GM12872 (cell line): Measurements from ENCODE around the gene SLC44A1.

Experiments
- TF ChIP-seq, protein P1 (sequence below): IDR thresholded peaks from 3 replicates; pipeline ENCODE4 v1.5.1; 2011; ENCODE audit warnings: low read depth, mild to moderate bottlenecking, low read length, moderate library complexity; ENCODE audit not compliant: insufficient read depth

SLC44A1 gene

DNA sequence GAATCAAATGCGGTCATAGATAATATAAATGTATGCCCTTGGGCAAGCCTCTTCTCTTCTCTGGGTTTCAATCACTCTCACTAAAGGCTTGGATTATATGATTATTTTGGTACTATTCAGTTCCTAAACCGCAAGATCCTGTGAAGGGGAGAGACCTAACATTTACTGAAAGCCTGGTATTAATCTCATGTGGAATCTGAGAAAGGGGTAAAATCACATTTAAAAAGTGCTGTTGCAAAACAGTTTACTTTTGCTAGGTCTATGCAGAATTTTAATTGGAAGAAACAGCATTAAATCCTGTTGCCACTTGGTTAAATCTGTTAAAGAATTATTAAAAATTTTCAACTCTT, 50.7 kb downstream of the SLC44A1 start:
- TF ChIP-seq, protein P1, sequence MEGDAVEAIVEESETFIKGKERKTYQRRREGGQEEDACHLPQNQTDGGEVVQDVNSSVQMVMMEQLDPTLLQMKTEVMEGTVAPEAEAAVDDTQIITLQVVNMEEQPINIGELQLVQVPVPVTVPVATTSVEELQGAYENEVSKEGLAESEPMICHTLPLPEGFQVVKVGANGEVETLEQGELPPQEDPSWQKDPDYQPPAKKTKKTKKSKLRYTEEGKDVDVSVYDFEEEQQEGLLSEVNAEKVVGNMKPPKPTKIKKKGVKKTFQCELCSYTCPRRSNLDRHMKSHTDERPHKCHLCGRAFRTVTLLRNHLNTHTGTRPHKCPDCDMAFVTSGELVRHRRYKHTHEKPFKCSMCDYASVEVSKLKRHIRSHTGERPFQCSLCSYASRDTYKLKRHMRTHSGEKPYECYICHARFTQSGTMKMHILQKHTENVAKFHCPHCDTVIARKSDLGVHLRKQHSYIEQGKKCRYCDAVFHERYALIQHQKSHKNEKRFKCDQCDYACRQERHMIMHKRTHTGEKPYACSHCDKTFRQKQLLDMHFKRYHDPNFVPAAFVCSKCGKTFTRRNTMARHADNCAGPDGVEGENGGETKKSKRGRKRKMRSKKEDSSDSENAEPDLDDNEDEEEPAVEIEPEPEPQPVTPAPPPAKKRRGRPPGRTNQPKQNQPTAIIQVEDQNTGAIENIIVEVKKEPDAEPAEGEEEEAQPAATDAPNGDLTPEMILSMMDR = no peak

DNA sequence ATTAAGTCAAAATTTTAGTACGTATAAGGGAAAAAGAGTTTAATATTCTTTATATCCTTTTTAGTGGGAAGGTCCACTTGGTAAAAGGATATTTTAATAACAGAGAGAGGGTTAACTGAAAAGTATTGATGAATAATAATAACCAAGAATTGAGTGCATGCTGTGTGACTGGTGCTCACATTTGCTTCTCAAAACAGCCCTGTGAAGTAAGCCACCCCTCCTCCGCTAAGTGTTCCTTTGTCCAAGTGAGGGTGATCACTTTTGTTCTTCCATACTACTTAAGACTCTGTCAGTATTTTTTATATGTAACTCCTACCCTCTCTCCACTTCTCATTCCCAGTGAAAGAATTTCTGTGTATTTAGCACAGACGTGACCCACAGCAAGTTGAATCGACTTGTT, 51.5 kb downstream of the SLC44A1 start:
- TF ChIP-seq, protein P1 = no peak

DNA sequence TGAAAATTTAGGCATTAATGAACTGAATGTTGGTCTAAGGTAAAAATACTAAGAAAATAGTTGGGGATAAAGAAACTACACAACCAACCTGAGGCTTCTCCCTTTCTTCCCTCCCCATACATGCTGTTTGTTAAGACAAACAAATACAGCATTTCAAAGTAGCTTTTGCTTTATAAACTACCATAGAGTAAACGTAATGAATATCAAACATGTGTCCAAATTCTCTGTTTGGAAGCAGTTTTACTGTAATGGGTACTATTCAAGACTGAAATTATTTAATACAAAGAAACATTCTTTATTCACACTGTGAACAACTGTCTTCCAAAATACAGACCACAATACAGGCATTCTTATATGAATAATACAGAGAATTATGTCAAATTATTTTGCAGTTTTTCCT, 52.0 kb downstream of the SLC44A1 start:
- TF ChIP-seq, protein P1 = no peak

DNA sequence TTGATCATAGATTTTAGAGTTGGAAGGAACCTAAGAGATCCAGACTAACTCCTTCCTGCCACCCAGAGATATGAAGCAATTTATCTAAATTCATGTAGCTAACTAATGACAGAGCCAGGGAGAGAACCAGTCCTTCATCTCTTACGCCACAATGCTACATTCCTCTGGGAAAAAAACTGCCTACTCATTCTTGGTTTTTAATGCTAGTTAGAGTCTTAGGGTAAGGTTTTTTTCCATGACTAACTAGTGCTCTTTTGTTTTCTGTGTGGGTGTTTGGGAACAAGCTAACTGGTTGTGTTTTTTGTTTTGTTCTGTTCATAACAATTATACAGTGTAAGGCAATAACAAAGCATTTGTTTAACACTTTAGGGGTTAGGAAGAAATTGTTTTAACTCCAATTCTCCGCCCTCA, 52.4 kb downstream of the SLC44A1 start:
- TF ChIP-seq, protein P1 = no peak

DNA sequence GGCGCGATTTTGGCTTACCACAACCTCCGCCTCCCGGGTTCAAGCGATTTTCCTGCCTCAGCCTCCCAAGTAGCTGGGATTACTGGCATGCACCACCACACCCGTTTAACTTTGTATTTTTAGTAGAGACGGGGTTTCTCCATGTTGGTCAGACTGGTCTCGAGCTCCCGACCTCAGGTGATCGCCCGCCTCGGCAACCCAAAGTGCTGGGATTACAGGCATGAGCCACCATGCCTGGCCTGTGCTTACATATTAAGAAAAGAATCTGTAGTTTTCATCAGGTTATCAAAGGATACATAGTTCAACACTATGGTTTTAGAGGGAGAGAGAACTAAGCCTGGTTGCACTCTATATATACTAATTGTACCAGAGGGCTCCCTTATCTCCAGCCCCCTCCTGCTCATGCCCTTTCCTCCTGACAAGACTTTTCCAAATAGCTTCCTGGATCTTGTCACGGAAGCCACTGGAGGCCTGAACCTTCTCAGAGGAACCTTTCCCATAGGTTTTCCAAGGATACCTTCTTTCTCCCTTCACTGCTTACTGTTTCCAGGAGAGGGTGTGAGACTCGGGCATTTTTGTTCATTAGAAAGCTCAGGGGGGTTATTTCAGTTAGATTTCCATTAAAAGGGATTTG, 53.1 kb downstream of the SLC44A1 start:
- TF ChIP-seq, protein P1 = no peak

DNA sequence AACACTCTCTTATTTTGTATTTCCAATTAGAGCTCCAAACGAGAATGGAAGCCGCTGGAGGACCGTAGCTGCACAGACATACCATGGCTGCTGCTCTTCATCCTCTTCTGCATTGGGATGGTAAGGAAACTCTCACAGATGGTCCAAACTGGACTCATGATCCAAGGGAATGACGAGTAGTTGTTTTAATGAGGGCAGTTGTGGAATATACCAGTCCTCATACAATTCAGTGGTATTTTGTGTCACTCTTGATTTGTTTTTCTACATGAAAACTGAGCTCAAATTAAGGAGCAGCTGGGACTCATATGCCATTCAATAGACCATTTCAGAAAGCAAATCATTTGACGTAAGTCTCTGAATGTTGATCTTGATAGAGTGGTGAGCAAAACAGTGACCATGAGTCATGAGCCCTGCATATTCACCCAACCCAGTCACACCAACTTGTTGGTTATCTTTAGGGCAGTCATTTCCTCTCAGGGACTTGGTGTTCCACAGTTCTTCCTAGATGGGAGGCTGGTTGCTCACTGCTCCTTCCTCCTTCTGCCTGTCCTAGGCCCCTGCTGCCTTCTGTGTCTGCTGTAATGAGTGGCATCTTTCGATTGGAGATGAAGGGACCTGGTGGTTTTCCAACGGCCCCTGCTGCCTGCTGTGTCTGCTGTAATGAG, 54.9 kb downstream of the SLC44A1 start:
- TF ChIP-seq, protein P1 = no peak

DNA sequence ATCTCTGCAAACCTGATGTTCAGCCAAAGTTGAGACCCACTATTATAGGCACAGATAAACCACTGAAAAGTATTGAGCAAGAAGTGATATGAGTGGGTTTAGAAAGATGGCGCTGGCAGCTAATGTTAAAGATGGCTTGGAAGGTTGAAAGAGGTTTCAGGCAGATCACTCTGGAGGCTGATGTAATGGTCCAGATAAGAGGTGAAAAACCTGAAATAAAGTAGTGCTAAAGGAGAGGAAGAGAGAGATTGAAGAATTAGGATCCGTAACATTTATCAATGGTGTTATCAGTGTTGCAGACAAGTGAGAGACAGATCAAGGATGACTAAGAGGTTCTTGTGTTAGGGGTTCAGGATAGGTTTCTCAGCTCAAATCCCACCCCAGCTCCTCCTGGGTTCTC, 58.3 kb downstream of the SLC44A1 start:
- TF ChIP-seq, protein P1 = no peak

DNA sequence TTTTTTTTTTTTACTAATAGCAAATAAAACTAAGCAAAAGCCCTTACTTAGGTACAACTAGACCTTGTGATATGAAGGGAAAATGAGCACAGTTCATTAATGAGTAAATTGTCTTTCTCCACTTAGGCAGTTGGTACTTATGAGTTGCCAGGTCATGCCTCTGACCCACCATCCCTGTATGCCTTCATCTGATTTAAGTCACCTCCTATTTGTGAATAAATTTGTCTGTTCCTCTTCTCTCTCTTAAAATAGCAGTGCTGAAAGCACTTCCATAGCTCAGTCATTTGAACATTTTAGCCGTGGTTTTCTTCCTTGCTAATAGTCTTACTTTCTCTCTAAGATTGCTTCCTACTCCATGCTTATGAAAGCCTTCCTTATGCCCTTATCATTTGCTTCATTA, 61.4 kb downstream of the SLC44A1 start:
- TF ChIP-seq, protein P1 = no peak
